DOHH2 (cell line): ENCODE data around the gene F8.
"Not testable (repeated sequence)": the region's sequence is repeated elsewhere in the genome, so short reads cannot be mapped to it uniquely, and the experiment has no call there.

Experiments used
- H3F3A ChIP-seq: fragments of 200-600 bp; sonication (generic), shearing (Covaris generic); 2 replicates; pipeline ENCODE4 v1.6.0; 2016; ENCODE audit warnings: antibody characterized with exemption, mild to moderate bottlenecking; ENCODE audit not compliant: control insufficient read depth, insufficient read depth
- H3K27ac ChIP-seq: fragments of 200-600 bp; sonication (generic); 2 replicates; pipeline ENCODE4 v1.5.1; 2014; ENCODE audit warnings: low read depth, mild to moderate bottlenecking, low read length, moderate library complexity
- H3K27me3 ChIP-seq: fragments of 200-600 bp; sonication (generic); 2 replicates; pipeline ENCODE4 v1.6.1; 2014; ENCODE audit warnings: mild to moderate bottlenecking, low read length, mixed read lengths; ENCODE audit not compliant: control insufficient read depth
- H3K36me3 ChIP-seq: fragments of 200-600 bp; sonication (generic); 2 replicates; pipeline ENCODE4 v1.6.1; 2014; ENCODE audit warnings: mild to moderate bottlenecking, low read length, moderate library complexity, mixed read lengths; ENCODE audit not compliant: control insufficient read depth
- H3K4me1 ChIP-seq: fragments of 200-600 bp; sonication (generic); 2 replicates; pipeline ENCODE4 v1.6.1; 2014; ENCODE audit warnings: mild to moderate bottlenecking, low read length, mixed read lengths; ENCODE audit not compliant: control insufficient read depth
- H3K4me2 ChIP-seq: fragments of 200-600 bp; sonication (generic); 2 replicates; pipeline ENCODE4 v1.6.0; 2014; ENCODE audit warnings: mild to moderate bottlenecking, low read length, moderate library complexity
- H3K4me3 ChIP-seq: fragments of 200-600 bp; sonication (generic); 2 replicates; pipeline ENCODE4 v1.5.1; 2014; ENCODE audit warnings: mild to moderate bottlenecking, low read length, mixed read lengths
- H3K79me2 ChIP-seq: fragments of 200-600 bp; sonication (generic); 2 replicates; pipeline ENCODE4 v1.6.1; 2014; ENCODE audit warnings: mild to moderate bottlenecking, low read length, mixed read lengths; ENCODE audit not compliant: control insufficient read depth
- H3K9me2 ChIP-seq: fragments of 200-600 bp; sonication (generic); replicated peaks from 2 replicates; pipeline ENCODE4 v1.6.1; 2014; ENCODE audit warnings: mild to moderate bottlenecking, low read length, mixed read lengths; ENCODE audit not compliant: control insufficient read depth
- H3K9me3 ChIP-seq: fragments of 200-600 bp; sonication (generic); 2 replicates; pipeline ENCODE4 v1.6.1; 2014; ENCODE audit warnings: antibody characterized with exemption, low read length, mixed read lengths; ENCODE audit not compliant: control insufficient read depth, insufficient read depth
- H4K20me1 ChIP-seq: fragments of 200-600 bp; sonication (generic); 2 replicates; pipeline ENCODE4 v1.6.0; 2014; ENCODE audit warnings: low read depth, mild to moderate bottlenecking, antibody characterized with exemption, low read length, moderate library complexity; ENCODE audit not compliant: control insufficient read depth, insufficient read depth
- EZH2phosphoT487 ChIP-seq: fragments of 200-600 bp; sonication (generic); IDR thresholded peaks from 2 replicates; pipeline ENCODE4 v1.6.1; 2017; ENCODE audit warnings: borderline replicate concordance, mild to moderate bottlenecking, antibody characterized with exemption, low read length, moderate library complexity, mixed read lengths
- TF ChIP-seq, protein P1 (sequence below): fragments of 200-600 bp; sonication (generic); IDR thresholded peaks from one replicate; pipeline ENCODE4 v1.5.1; 2014; ENCODE audit warnings: antibody characterized with exemption, mild to moderate bottlenecking, low read depth, low read length; ENCODE audit not compliant: poor library complexity, severe bottlenecking

Gene F8

DNA sequence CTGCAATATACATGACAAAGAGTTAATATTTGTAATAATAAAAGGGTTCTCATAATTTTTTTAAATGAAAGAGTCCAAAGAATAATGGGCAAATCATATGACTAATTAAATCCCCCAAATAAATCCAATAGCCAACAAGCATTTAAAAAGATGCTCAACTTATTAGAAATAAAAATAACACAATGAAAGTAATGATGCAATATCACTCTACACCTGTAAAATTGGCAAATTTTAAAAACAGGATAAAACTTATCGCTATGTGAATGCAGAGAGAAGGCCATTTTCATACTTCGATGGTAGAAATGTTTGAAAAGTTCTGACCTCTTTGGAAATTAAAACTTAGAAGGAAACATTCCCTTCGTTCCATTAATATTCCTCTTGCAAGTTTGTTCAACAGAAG lies 1.9 kb downstream of the F8 start:
- TF ChIP-seq, protein P1, sequence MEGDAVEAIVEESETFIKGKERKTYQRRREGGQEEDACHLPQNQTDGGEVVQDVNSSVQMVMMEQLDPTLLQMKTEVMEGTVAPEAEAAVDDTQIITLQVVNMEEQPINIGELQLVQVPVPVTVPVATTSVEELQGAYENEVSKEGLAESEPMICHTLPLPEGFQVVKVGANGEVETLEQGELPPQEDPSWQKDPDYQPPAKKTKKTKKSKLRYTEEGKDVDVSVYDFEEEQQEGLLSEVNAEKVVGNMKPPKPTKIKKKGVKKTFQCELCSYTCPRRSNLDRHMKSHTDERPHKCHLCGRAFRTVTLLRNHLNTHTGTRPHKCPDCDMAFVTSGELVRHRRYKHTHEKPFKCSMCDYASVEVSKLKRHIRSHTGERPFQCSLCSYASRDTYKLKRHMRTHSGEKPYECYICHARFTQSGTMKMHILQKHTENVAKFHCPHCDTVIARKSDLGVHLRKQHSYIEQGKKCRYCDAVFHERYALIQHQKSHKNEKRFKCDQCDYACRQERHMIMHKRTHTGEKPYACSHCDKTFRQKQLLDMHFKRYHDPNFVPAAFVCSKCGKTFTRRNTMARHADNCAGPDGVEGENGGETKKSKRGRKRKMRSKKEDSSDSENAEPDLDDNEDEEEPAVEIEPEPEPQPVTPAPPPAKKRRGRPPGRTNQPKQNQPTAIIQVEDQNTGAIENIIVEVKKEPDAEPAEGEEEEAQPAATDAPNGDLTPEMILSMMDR, result no peak
- no peak for TF ChIP-seq EZH2phosphoT487
- Histone ChIP-seq H3F3A (no peaks in the 10 kb centered on the region), H3K27me3 (no peaks in the 10 kb centered on the region), H3K4me3 (no peak overlapping the region), H3K4me2 (no peak overlapping the region), H3K4me1 (0 out of 2 replicates have a peak, but pooled peaks cover 6% of the 10 kb centered on the region), H4K20me1 (no peaks in the 10 kb centered on the region), H3K9me2 (no peaks in the 10 kb centered on the region), H3K27ac (no peak overlapping the region), H3K9me3 (no peaks in the 10 kb centered on the region), H3K36me3 (no peaks in the 10 kb centered on the region), H3K79me2 (no peaks in the 10 kb centered on the region)

DNA sequence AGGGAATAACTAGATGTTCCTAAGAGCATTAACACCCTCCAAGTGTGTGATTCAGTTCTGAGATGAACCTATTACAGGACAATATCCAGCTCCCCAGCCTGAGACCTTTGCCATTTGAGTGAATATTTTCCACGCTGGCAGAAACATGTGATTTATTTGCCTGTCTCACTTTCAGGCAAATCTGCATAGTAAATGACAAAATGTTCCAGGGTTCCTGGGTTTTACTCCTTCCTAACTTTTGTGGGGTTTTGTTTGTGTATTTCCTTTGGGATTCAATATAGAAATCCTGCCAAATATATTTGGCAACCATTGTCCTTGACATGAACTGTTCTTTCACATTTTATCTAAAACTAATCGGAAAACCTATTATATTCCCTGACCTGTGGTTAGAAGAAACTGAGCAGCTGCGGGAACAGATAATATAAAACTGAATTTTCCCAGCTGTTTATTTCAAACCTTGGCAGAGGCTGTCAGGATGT lies 12.5 kb downstream of the F8 start:
- no peaks in the 10 kb centered on the region for H3K9me3 ChIP-seq
- no peaks in the 10 kb centered on the region for H3F3A ChIP-seq
- no peaks in the 10 kb centered on the region for H3K36me3 ChIP-seq
- H3K27me3 ChIP-seq, result no peaks in the 10 kb centered on the region
- H3K79me2 ChIP-seq, result no peaks in the 10 kb centered on the region
- H4K20me1 ChIP-seq, result no peaks in the 10 kb centered on the region
- no peak overlapping the region for H3K27ac ChIP-seq
- TF ChIP-seq, protein P1, result no peak
- no peak for TF ChIP-seq EZH2phosphoT487
- no peak overlapping the region for H3K4me3 ChIP-seq
- no peak overlapping the region for H3K4me2 ChIP-seq
- H3K9me2 ChIP-seq, result no peaks in the 10 kb centered on the region
- H3K4me1 ChIP-seq, result no peaks in the 10 kb centered on the region

DNA sequence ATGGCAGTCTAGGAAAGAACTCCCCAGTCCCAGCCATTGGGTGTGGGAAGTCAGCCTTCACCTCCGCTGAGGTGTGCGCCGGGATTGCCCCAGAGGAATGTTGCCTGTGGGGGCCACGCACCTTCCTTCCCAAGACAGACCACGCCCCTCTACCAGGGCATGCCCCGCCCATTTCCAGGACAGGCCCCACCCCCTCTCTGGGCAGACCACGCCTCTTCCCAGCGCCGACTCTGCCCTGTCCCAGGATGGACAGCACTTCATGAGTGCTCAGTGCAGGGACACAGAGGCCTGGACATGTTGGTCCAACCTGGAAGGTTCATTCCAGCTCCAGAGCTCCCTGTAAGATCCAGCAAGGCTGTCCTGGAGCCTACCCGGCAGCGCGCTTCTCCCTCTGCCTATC lies 13.9 kb downstream of the F8 start:
- not testable (repeated sequence) for H3K27me3 ChIP-seq, H3K9me3 ChIP-seq, H3K4me3 ChIP-seq, H3K79me2 ChIP-seq, H3F3A ChIP-seq, H3K9me2 ChIP-seq, H3K4me1 ChIP-seq, H3K4me2 ChIP-seq, H3K27ac ChIP-seq, H3K36me3 ChIP-seq, H4K20me1 ChIP-seq

DNA sequence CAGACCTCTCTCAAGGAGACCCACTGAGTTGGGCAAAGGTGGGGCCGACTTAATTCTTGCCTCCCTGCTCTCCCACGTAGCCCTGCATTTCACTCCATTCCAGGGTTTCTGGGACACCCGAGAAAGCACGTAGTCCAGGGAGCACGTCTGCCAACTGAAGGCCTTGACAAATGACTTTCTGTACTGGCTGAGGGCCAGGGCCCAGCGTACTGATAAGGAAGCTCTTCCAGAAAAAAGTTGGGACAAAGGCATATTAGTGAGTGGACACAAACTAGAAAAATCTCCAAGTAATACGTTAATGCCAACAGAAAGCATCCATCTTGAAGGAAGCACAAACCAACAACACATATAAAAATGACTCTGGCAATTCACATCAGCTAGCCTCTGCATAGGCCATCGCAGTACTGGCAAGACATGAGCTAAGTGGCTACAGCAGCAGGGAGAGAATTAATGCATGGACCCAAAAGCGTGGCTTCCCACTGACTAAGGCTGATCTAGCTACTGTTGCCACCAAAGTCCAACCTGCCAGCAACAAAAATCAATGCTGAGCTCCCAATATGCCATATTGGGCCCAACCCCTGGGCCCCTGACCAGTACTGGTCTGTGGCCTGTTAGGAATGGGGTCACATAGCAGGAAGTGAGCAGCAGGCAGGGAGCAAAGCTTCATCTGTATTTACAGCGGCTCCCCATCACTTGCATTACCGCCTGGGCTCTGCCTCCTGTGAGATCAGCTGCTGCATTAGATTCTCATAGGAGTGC lies 15.4 kb downstream of the F8 start:
- not testable (repeated sequence) for H3K27ac ChIP-seq, H3K36me3 ChIP-seq, H4K20me1 ChIP-seq, H3K9me3 ChIP-seq, H3K27me3 ChIP-seq, H3K9me2 ChIP-seq, H3K4me3 ChIP-seq, H3K79me2 ChIP-seq, H3K4me1 ChIP-seq, H3F3A ChIP-seq, H3K4me2 ChIP-seq

DNA sequence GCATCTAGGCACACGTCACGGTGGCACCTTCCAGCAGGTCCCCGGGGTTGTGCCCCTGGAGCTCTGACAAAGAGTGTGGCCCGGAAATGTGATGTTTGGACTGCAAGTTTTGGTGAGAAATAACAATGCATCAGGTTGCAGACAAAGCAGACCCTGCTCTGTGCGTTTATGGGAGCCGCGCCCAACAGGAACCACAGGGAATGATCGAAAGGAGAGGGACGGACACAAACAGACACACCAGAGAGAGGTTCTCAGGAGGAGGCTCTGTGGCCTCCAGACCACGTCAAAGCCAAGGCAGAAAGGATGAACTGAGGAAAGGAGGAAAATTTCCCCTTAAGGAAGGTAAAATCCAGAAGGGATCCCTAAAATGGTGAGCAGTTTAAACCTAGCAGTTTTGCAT lies 16.1 kb downstream of the F8 start:
- H3K79me2 ChIP-seq, H3K4me3 ChIP-seq, H3K4me1 ChIP-seq, H3K36me3 ChIP-seq, H3K27ac ChIP-seq, H4K20me1 ChIP-seq, H3K9me3 ChIP-seq, H3K9me2 ChIP-seq, H3K4me2 ChIP-seq, H3K27me3 ChIP-seq, H3F3A ChIP-seq: not testable (repeated sequence)
